ENCODE measurements around the gene AFF2.

DNA sequence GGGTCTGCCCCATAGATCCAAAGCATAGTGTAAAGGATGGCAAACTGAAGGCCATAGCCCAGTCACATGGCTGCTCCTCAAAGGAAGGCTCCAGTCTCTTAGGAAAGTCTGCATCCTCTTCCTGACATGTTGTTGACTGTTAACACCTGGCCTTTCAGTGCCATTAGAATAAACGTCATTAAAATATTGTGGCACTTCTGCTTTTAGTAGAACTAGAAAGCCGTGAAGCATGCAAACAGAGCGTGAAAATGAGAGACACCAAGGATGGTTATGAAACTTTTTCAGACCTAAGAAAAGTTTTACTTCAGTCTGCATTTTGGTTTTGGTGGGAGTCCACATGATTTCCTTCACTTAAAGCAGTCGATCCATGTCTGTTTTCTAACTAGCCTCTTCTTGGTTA lies 41.1 kb upstream of the AFF2 start:
- TF ChIP-seq, protein P1, sequence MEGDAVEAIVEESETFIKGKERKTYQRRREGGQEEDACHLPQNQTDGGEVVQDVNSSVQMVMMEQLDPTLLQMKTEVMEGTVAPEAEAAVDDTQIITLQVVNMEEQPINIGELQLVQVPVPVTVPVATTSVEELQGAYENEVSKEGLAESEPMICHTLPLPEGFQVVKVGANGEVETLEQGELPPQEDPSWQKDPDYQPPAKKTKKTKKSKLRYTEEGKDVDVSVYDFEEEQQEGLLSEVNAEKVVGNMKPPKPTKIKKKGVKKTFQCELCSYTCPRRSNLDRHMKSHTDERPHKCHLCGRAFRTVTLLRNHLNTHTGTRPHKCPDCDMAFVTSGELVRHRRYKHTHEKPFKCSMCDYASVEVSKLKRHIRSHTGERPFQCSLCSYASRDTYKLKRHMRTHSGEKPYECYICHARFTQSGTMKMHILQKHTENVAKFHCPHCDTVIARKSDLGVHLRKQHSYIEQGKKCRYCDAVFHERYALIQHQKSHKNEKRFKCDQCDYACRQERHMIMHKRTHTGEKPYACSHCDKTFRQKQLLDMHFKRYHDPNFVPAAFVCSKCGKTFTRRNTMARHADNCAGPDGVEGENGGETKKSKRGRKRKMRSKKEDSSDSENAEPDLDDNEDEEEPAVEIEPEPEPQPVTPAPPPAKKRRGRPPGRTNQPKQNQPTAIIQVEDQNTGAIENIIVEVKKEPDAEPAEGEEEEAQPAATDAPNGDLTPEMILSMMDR (IDR thresholded peaks at IDR 0.05) = no peak
- no peak for TF ChIP-seq POLR2A (IDR thresholded peaks at IDR 0.05)

Data from uterus (tissue), 2 donors.